Retinal pigment epithelial cell (primary cell): ENCODE measurements around the gene SERPIND1.

Experiments
- DNase-seq: peaks from one replicate; pipeline ENCODE4 v3.0.0-alpha.2; 2010; ENCODE audit warnings: low read depth
- H3K4me3 ChIP-seq: 2 replicates; pipeline ENCODE4 v1.5.1; 2011; ENCODE audit warnings: mild to moderate bottlenecking, low read length, control low read depth, moderate library complexity
- TF ChIP-seq, protein P1 (sequence below): conservative IDR thresholded peaks from 2 replicates; pipeline ENCODE4 v1.5.1; 2011; ENCODE audit warnings: low read depth, low read length, control low read depth, inconsistent platforms

SERPIND1 gene

DNA sequence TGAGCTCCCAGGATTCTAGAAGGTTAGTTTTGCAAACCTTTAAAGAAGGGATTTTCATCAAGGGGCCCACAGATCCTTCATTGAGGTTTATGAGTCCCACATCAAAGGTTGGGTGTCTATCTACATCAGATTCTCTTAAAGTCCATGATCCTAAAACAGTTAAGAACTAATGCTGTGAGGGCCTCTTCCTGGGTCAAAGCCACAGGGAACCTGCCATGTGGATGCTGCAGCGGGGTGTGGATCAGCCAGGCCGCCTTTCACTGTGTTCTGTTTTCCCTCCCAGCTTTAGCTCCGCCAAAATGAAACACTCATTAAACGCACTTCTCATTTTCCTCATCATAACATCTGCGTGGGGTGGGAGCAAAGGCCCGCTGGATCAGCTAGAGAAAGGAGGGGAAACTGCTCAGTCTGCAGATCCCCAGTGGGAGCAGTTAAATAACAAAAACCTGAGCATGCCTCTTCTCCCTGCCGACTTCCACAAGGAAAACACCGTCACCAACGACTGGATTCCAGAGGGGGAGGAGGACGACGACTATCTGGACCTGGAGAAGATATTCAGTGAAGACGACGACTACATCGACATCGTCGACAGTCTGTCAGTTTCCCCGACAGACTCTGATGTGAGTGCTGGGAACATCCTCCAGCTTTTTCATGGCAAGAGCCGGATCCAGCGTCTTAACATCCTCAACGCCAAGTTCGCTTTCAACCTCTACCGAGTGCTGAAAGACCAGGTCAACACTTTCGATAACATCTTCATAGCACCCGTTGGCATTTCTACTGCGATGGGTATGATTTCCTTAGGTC is 5.3 kb downstream of the SERPIND1 start:
- H3K4me3 ChIP-seq = no peak overlapping the region
- TF ChIP-seq, protein P1, sequence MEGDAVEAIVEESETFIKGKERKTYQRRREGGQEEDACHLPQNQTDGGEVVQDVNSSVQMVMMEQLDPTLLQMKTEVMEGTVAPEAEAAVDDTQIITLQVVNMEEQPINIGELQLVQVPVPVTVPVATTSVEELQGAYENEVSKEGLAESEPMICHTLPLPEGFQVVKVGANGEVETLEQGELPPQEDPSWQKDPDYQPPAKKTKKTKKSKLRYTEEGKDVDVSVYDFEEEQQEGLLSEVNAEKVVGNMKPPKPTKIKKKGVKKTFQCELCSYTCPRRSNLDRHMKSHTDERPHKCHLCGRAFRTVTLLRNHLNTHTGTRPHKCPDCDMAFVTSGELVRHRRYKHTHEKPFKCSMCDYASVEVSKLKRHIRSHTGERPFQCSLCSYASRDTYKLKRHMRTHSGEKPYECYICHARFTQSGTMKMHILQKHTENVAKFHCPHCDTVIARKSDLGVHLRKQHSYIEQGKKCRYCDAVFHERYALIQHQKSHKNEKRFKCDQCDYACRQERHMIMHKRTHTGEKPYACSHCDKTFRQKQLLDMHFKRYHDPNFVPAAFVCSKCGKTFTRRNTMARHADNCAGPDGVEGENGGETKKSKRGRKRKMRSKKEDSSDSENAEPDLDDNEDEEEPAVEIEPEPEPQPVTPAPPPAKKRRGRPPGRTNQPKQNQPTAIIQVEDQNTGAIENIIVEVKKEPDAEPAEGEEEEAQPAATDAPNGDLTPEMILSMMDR = no peak
- DNase-seq = no peak

- no peak overlapping the region for H3K4me3 ChIP-seq
- peak; percentile 25 for DNase-seq
- TF ChIP-seq, protein P1 = no peak
Observed at GRCh38 chr22:20779818-20780158, 5.9 kb downstream of the SERPIND1 start.

GRCh38 chr22:20781272-20781990 is 7.5 kb downstream of the SERPIND1 start:
- TF ChIP-seq, protein P1 = no peak
- H3K4me3 ChIP-seq = no peak overlapping the region
- no peak for DNase-seq

DNA sequence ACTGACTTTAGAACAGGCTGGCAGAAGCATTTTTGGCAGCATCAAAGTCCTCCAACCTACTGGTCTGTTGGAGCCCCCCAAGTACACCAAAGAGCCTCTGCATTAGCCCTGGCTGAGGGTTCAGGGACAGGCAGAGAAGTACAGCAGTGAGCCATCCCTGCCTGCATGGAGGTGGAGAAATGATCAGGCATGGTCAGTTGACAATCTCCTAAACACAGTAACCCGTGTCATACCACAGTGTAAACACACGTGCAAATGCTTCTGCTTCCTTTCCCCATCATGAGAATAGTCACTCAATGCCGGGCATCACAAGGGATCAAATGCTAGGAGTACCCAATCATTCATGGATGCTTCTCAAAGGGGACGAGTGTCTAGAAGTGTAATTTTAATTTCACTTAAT is 8.2 kb downstream of the SERPIND1 start:
- DNase-seq = no peak
- TF ChIP-seq, protein P1 = no peak
- no peak overlapping the region for H3K4me3 ChIP-seq

GRCh38 chr22:20782596-20783299 is 8.8 kb downstream of the SERPIND1 start:
- TF ChIP-seq, protein P1 = no peak
- H3K4me3 ChIP-seq = no peak overlapping the region
- DNase-seq = no peak

DNA sequence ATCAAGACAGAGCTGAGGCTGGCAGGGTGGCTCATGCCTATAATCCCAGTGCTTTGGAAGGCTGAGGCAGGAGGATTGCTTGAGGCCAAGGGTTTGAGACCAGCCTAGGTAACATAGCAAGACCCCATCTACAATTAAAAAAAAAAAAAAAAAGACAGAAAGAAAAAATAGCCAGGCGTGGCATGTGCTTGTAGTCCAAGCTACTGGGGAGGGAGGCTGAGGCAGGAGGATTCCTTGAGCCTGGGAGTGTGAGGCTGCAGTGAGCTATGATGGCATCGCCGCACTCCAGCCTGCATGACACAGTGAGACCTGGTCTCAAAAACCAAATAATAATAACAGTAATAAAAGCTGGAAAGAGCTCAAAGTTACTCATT is 9.4 kb downstream of the SERPIND1 start:
- DNase-seq = no peak
- H3K4me3 ChIP-seq = no peak overlapping the region
- TF ChIP-seq, protein P1 = no peak
